Measurements from ENCODE around the gene SHROOM3.

SHROOM3 gene

DNA sequence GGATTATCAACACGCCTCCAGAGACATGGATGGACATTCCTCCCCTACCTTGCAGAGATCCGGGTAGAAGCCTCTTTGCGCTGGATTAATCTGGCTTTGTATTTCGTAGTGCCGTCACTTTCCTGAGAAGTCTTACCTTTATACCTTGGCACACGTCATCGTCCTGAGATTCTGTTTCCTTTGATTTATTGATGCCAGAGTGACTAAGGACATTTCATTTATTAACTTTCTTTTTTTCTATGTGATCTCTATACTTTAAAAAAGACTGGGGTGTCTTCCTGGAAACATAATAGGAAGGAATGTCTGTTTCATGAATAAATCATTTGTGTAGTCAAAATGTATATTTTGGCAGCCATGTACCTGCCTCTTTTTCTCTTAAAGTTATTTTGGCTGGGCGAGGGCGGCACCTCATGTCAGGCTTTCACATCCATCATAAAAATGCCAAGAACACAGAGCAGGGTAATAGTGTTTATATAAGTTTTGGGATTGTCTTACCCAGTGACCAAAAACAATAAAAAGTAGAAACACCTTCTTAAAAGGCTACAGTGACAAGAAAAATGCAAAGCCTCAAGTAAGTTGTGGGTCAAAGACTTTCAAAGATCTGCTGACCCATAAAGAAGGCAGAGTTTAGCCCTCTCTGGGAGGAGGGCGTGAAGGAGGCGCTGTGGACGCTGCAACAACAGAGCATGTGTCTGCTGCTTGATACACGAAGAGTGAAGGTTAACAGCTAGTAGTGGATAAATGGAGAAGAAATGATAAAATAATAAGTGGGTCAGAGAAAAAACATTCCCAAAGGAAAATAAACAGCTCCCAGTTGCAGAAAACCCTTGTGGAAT, 124.4 kb downstream of the SHROOM3 start:
- H3K79me1 ChIP-seq (replicated peaks; ENCODE audit: low read length, poor library complexity, severe bottlenecking): no peaks in the 10 kb centered on the region
- H3K14ac ChIP-seq (ENCODE audit: low read length in 2 of 2): no peak overlapping the region
- 81% methylated on average over 8 of the region's 13 CpGs for WGBS
- no peak overlapping the region for H2AFZ ChIP-seq (ENCODE audit: low read depth, low read length)
- peak overlapping the region; percentile 44 for H3K27ac ChIP-seq (ENCODE audit: low read length, poor library complexity, severe bottlenecking)
- no peak for DNase-seq
- H3K18ac ChIP-seq (ENCODE audit: low read depth in 1 of 2, low read length in 2 of 2): no peak overlapping the region
- H2BK15ac ChIP-seq (ENCODE audit: low read depth, poor library complexity, severe bottlenecking): no peak overlapping the region
- no peak overlapping the region for H2BK120ac ChIP-seq (ENCODE audit: low read depth, low read length)
- no peak overlapping the region for H4K8ac ChIP-seq (ENCODE audit: low read length)
- H3K4me1 ChIP-seq (ENCODE audit: control insufficient read depth, insufficient read depth, low read depth, low read length): peaks cover 8% of the 10 kb centered on the region
- H3K36me3 ChIP-seq (ENCODE audit: control insufficient read depth in 1 of 2, insufficient read depth in 2 of 2, low read depth in 1 of 2, low read length in 2 of 2): no peaks in the 10 kb centered on the region
- no peak overlapping the region for H2AK5ac ChIP-seq (ENCODE audit: low read length, severe bottlenecking)
- H3K23ac ChIP-seq (ENCODE audit: low read length in 2 of 2): no peak overlapping the region
- no peak overlapping the region for H4K91ac ChIP-seq (ENCODE audit: low read length)
- no peaks in the 10 kb centered on the region for H3K9me3 ChIP-seq (ENCODE audit: control insufficient read depth, low read length)
- no peaks in the 10 kb centered on the region for H3K27me3 ChIP-seq (ENCODE audit: control insufficient read depth in 1 of 2, insufficient read depth in 1 of 2, low read length in 2 of 2)
- no peak overlapping the region for H3K9ac ChIP-seq (ENCODE audit: low read length)
- H2BK5ac ChIP-seq (ENCODE audit: low read depth, low read length, poor library complexity, severe bottlenecking): peak overlapping the region; percentile 61
- no peak overlapping the region for H3K4me2 ChIP-seq (ENCODE audit: low read length, poor library complexity, severe bottlenecking)
- H2BK12ac ChIP-seq (ENCODE audit: low read length in 2 of 2): no peak overlapping the region
- no peak overlapping the region for H3K4me3 ChIP-seq (ENCODE audit: insufficient read depth in 1 of 2, low read depth in 1 of 2, low read length in 2 of 2)
- H3K4ac ChIP-seq (ENCODE audit: low read depth in 1 of 2, low read length in 2 of 2): no peak overlapping the region

DNA sequence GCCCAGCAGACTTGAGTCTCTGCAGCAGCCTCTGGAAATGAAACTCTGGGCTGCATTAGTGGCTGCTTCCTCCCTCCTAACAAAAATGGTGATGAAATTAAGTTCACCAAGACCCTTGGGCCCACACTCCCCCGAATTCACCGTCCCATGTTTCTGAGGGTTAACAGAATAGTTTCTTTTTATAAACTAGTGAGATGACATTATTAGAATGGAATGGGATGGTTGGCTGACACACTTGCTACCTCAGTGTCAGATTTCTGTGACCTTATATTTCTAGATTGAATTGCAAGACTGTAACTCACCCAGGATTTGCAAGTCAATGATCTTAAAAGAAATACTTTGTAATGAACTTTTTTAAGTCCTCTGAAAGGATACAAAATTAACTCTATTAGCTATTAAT, 127.1 kb downstream of the SHROOM3 start:
- peak; percentile 71 for DNase-seq
- H2BK15ac ChIP-seq (ENCODE audit: low read depth, poor library complexity, severe bottlenecking): no peak overlapping the region
- no peak overlapping the region for H2AFZ ChIP-seq (ENCODE audit: low read depth, low read length)
- H2BK12ac ChIP-seq (ENCODE audit: low read length in 2 of 2): no peak overlapping the region
- H2BK5ac ChIP-seq (ENCODE audit: low read depth, low read length, poor library complexity, severe bottlenecking): peak overlapping the region; percentile 81
- H4K8ac ChIP-seq (ENCODE audit: low read length): no peak overlapping the region
- H3K36me3 ChIP-seq (ENCODE audit: control insufficient read depth in 1 of 2, insufficient read depth in 2 of 2, low read depth in 1 of 2, low read length in 2 of 2): no peaks in the 10 kb centered on the region
- peak overlapping the region; percentile 97 for H3K27ac ChIP-seq (ENCODE audit: low read length, poor library complexity, severe bottlenecking)
- H3K14ac ChIP-seq (ENCODE audit: low read length in 2 of 2): no peak overlapping the region
- H3K9ac ChIP-seq (ENCODE audit: low read length): peak overlapping the region; percentile 31
- no peak overlapping the region for H3K4ac ChIP-seq (ENCODE audit: low read depth in 1 of 2, low read length in 2 of 2)
- H3K79me1 ChIP-seq (replicated peaks; ENCODE audit: low read length, poor library complexity, severe bottlenecking): no peaks in the 10 kb centered on the region
- no peak overlapping the region for H3K4me2 ChIP-seq (ENCODE audit: low read length, poor library complexity, severe bottlenecking)
- no peak overlapping the region for H3K23ac ChIP-seq (ENCODE audit: low read length in 2 of 2)
- no peaks in the 10 kb centered on the region for H3K9me3 ChIP-seq (ENCODE audit: control insufficient read depth, low read length)
- H3K4me3 ChIP-seq (ENCODE audit: insufficient read depth in 1 of 2, low read depth in 1 of 2, low read length in 2 of 2): no peak overlapping the region
- no peak overlapping the region for H3K18ac ChIP-seq (ENCODE audit: low read depth in 1 of 2, low read length in 2 of 2)
- peaks cover 8% of the 10 kb centered on the region for H3K4me1 ChIP-seq (ENCODE audit: control insufficient read depth, insufficient read depth, low read depth, low read length)
- no peak overlapping the region for H2BK120ac ChIP-seq (ENCODE audit: low read depth, low read length)
- H4K91ac ChIP-seq (ENCODE audit: low read length): no peak overlapping the region
- H2AK5ac ChIP-seq (ENCODE audit: low read length, severe bottlenecking): no peak overlapping the region
- no CpG with 5 or more reads among the region's 2 CpGs for WGBS
- H3K27me3 ChIP-seq (ENCODE audit: control insufficient read depth in 1 of 2, insufficient read depth in 1 of 2, low read length in 2 of 2): no peaks in the 10 kb centered on the region

DNA sequence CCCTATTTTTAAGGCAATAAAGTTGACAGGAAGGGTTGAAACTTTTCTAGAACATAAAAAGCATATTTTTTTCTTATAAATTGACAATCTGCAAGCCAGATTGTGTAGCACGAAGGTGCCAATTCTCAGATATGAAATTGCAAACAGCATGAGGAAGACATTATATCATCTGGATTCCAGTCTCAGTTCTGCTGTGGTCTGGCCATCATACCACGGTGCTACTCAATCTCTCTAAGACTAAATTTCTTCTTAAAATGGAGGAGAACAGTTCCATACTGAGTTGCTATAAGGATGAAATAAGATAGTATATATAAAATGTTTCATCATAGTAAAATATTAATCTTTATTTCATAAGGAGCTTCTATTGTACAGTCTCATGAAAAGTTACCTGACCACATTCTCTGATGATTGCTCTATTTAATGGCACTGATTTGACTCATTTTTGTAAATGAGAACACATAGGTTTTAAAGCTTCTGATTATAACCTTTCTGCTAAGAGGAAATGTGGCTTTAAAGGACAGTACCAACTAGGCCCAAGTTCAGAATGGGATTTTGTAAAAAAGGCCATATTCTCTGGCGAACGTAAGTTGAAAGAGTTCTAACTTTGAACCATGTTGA, 127.9 kb downstream of the SHROOM3 start:
- Histone ChIP-seq H2BK5ac (ENCODE audit: low read depth, low read length, poor library complexity, severe bottlenecking) (peak overlapping the region; percentile 81), H3K18ac (ENCODE audit: low read depth in 1 of 2, low read length in 2 of 2) (no peak overlapping the region), H3K4me3 (ENCODE audit: insufficient read depth in 1 of 2, low read depth in 1 of 2, low read length in 2 of 2) (no peak overlapping the region), H3K9me3 (ENCODE audit: control insufficient read depth, low read length) (no peaks in the 10 kb centered on the region), H2BK120ac (ENCODE audit: low read depth, low read length) (no peak overlapping the region), H3K27me3 (ENCODE audit: control insufficient read depth in 1 of 2, insufficient read depth in 1 of 2, low read length in 2 of 2) (no peaks in the 10 kb centered on the region), H2BK15ac (ENCODE audit: low read depth, poor library complexity, severe bottlenecking) (no peak overlapping the region), H2AK5ac (ENCODE audit: low read length, severe bottlenecking) (peak overlapping the region; percentile 33), H4K8ac (ENCODE audit: low read length) (no peak overlapping the region), H2BK12ac (ENCODE audit: low read length in 2 of 2) (no peak overlapping the region), H4K91ac (ENCODE audit: low read length) (no peak overlapping the region), H3K23ac (ENCODE audit: low read length in 2 of 2) (no peak overlapping the region), H3K27ac (ENCODE audit: low read length, poor library complexity, severe bottlenecking) (peak overlapping the region; percentile 97), H3K4ac (ENCODE audit: low read depth in 1 of 2, low read length in 2 of 2) (no peak overlapping the region), H3K79me1 (replicated peaks; ENCODE audit: low read length, poor library complexity, severe bottlenecking) (no peaks in the 10 kb centered on the region), H3K4me2 (ENCODE audit: low read length, poor library complexity, severe bottlenecking) (no peak overlapping the region), H2AFZ (ENCODE audit: low read depth, low read length) (no peak overlapping the region), H3K36me3 (ENCODE audit: control insufficient read depth in 1 of 2, insufficient read depth in 2 of 2, low read depth in 1 of 2, low read length in 2 of 2) (no peaks in the 10 kb centered on the region), H3K4me1 (ENCODE audit: control insufficient read depth, insufficient read depth, low read depth, low read length) (peaks cover 9% of the 10 kb centered on the region), H3K9ac (ENCODE audit: low read length) (no peak overlapping the region), H3K14ac (ENCODE audit: low read length in 2 of 2) (no peak overlapping the region)
- 92% methylated on average over 3 of the region's 4 CpGs for WGBS
- DNase-seq: no peak

DNA sequence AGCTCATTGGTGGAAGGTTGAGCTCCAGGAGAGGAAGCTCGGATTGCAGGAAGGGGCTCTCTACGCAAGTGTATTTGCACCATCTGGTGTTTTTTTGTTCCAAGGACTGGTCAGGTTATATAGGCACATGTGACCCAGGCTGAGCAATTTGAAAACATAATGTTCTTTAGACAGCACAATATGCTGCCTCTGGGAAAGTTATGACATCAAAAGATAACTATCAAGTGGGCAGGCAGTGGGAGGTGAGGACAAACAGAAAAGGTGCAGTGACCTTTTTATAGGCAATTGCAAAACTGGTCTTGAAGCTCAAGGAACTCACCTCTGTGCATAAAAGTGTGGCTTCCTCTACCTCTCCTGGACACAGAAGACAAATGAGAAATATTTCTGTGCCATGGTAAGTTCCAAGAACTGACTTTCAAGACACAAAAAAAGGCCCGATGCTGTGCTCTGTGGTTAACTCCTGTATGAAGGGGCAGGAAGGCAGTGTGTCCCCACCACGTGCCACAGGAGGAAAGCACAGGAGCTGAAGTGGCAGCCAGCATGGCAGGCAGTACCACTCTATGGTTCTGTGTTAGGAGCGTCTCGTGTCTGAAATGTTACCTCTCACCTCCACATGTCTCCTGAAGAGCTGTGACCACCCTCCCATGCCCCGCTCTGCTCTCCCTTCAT, 128.6 kb downstream of the SHROOM3 start:
- no peak for DNase-seq
- no peak overlapping the region for H3K4ac ChIP-seq (ENCODE audit: low read depth in 1 of 2, low read length in 2 of 2)
- H3K18ac ChIP-seq (ENCODE audit: low read depth in 1 of 2, low read length in 2 of 2): peak overlapping the region in 1 of 2 experiments; percentile 85
- no peak overlapping the region for H2AFZ ChIP-seq (ENCODE audit: low read depth, low read length)
- H3K9ac ChIP-seq (ENCODE audit: low read length): no peak overlapping the region
- H4K91ac ChIP-seq (ENCODE audit: low read length): peak overlapping the region; percentile 52
- no peak overlapping the region for H2BK120ac ChIP-seq (ENCODE audit: low read depth, low read length)
- H3K27me3 ChIP-seq (ENCODE audit: control insufficient read depth in 1 of 2, insufficient read depth in 1 of 2, low read length in 2 of 2): no peaks in the 10 kb centered on the region
- H3K27ac ChIP-seq (ENCODE audit: low read length, poor library complexity, severe bottlenecking): peak overlapping the region; percentile 71
- H3K14ac ChIP-seq (ENCODE audit: low read length in 2 of 2): no peak overlapping the region
- no peaks in the 10 kb centered on the region for H3K9me3 ChIP-seq (ENCODE audit: control insufficient read depth, low read length)
- no peak overlapping the region for H4K8ac ChIP-seq (ENCODE audit: low read length)
- H2BK12ac ChIP-seq (ENCODE audit: low read length in 2 of 2): peak overlapping the region in 1 of 2 experiments; percentile 66
- H3K23ac ChIP-seq (ENCODE audit: low read length in 2 of 2): no peak overlapping the region
- H2BK15ac ChIP-seq (ENCODE audit: low read depth, poor library complexity, severe bottlenecking): peak overlapping the region; percentile 15
- H3K4me1 ChIP-seq (ENCODE audit: control insufficient read depth, insufficient read depth, low read depth, low read length): peaks cover 10% of the 10 kb centered on the region
- H3K36me3 ChIP-seq (ENCODE audit: control insufficient read depth in 1 of 2, insufficient read depth in 2 of 2, low read depth in 1 of 2, low read length in 2 of 2): no peaks in the 10 kb centered on the region
- no peak overlapping the region for H2BK5ac ChIP-seq (ENCODE audit: low read depth, low read length, poor library complexity, severe bottlenecking)
- no peak overlapping the region for H3K4me2 ChIP-seq (ENCODE audit: low read length, poor library complexity, severe bottlenecking)
- 92% methylated on average over 7 of the region's 7 CpGs for WGBS
- H2AK5ac ChIP-seq (ENCODE audit: low read length, severe bottlenecking): peak overlapping the region; percentile 87
- no peaks in the 10 kb centered on the region for H3K79me1 ChIP-seq (replicated peaks; ENCODE audit: low read length, poor library complexity, severe bottlenecking)
- no peak overlapping the region for H3K4me3 ChIP-seq (ENCODE audit: insufficient read depth in 1 of 2, low read depth in 1 of 2, low read length in 2 of 2)
